ENCODE data around the gene RAPH1.

Gene RAPH1

GRCh38 chr2:203360833-203361430 is 174.2 kb downstream of the RAPH1 start:
- no peak for DNase-seq (ENCODE audit: low read depth)

- no peak for DNase-seq (ENCODE audit: low read depth)
Observed at GRCh38 chr2:203359450-203359849, 175.7 kb downstream of the RAPH1 start.

- DNase-seq (ENCODE audit: low read depth), result no peak
Observed at GRCh38 chr2:203354966-203355365, 180.1 kb downstream of the RAPH1 start.

GRCh38 chr2:203352604-203353255 is 182.4 kb downstream of the RAPH1 start:
- no peak for DNase-seq (ENCODE audit: low read depth)

GRCh38 chr2:203347375-203347774 is 187.7 kb downstream of the RAPH1 start:
- no peak for DNase-seq (ENCODE audit: low read depth)

- no peak for DNase-seq (ENCODE audit: low read depth)
Observed at GRCh38 chr2:203346612-203347011, 188.5 kb downstream of the RAPH1 start.

- no peak for DNase-seq (ENCODE audit: low read depth)
Observed at GRCh38 chr2:203344667-203345066, 190.4 kb downstream of the RAPH1 start.
